ENCODE data around the gene SLAIN1.

- TF ChIP-seq CTCF (IDR thresholded peaks at IDR 0.05 in 2 of 3, conservative IDR thresholded peaks at IDR 0.05 in 1 of 3; ENCODE audit: control insufficient read depth in 2 of 3, extremely low read depth in 1 of 3, insufficient read depth in 1 of 3, low read depth in 3 of 3, low read length in 3 of 3) (no peak), POLR2AphosphoS2 (IDR thresholded peaks at IDR 0.05; ENCODE audit: low read depth, low read length) (no peak), TAF1 (IDR thresholded peaks at IDR 0.05; ENCODE audit: borderline replicate concordance, low read depth, low read length) (no peak), TCF7 (IDR thresholded peaks at IDR 0.05; ENCODE audit: borderline replicate concordance) (no peak), PBX3 (IDR thresholded peaks at IDR 0.05; ENCODE audit: insufficient replicate concordance, low read depth, low read length) (no peak), RFX5 (IDR thresholded peaks at IDR 0.05; ENCODE audit: low read depth, low read length) (no peak), RBBP5 (conservative IDR thresholded peaks at IDR 0.05) (no peak), POLR2AphosphoS5 (IDR thresholded peaks at IDR 0.05; ENCODE audit: low read length) (no peak), ZNF217 (IDR thresholded peaks at IDR 0.05) (no peak), TARDBP (IDR thresholded peaks at IDR 0.05; ENCODE audit: borderline replicate concordance) (no peak), GATAD2B (conservative IDR thresholded peaks at IDR 0.05; ENCODE audit: low read depth) (no peak), CHD4 (IDR thresholded peaks at IDR 0.05) (no peak)
Measured at GRCh38 chr13:77714119-77714755, 16.8 kb downstream of the SLAIN1 start.

Measured in GM12878 (cell line).